ENCODE measurements around the gene CECR2.

The CECR2 gene

DNA sequence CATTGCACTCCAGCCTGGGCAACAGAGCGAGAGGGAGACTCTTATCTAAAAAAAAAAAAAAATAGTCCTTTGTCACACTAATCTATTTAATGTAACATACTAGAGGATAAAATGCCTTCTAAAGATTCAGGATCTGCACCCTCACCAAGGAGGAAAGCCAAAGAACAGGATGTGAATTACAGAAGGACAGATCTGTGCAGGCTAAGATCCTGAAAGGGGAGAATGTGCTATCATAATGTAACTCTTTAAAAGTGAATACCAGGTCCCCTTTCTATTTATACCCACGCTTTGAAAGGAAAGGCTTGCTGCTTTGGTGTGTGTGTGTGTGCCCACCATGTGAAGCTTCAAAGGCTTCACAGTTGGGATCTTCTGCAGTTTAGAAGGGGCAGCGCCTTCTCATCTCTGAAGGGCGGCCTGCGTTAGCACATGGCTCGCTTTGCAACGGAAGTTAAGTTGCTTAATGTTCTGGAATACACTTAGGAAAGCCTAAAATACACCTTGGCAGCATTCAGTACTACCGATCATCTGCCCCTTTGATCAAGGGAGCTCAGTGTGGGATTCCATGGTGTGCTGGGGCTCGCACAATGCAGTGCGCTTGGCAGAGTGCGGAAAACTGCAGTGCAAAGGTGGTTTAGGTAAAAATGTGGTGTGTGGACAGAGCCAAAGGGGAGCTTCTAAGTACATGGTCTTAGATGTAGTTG lies 6.8 kb downstream of the CECR2 start:
- H3K4me3 ChIP-seq (ENCODE audit: low read length): no peak overlapping the region
- TF ChIP-seq ZNF274 (IDR thresholded peaks at IDR 0.05; ENCODE audit: low read depth, low read length): no peak

DNA sequence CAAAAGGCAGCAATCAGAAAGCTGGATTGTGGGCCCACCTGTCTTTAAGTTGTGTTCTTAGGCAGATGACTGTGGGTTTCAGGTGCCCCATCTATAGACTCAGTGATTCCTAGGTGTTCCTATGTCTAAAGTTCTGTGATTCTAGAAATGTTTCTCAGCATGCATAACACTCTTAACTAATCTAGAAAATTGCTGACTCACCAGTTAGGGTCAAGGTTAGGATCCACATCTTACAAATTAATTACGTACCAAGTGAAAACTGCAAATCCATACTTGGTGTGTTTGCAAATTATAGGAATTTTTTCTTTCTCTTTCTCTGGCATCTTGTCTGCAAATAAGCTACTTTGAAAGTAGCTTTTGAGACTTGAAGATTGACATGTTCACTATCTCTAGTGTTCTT lies 7.7 kb downstream of the CECR2 start:
- H3K4me3 ChIP-seq (ENCODE audit: low read length): no peak overlapping the region
- TF ChIP-seq ZNF274 (IDR thresholded peaks at IDR 0.05; ENCODE audit: low read depth, low read length): no peak

DNA sequence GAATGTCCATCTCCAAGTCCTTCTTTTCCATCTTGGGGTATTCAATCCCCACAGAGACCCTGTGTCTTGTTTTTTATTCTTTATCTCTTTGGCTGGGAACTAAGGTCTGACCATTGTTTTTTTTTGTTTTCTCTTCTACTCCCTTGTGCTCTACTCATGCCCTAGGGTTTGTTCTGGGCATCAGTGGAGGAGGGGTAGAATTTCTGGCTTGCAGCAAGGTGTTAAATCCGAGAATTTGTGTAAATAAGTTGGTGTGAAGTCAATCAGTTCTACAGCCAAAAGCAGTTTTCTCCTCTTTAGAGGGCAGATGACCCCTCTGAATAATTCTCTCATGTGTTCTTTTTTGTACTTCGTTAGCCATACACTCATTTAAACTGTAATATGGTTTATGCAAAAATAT lies 10.7 kb downstream of the CECR2 start:
- no peak overlapping the region for H3K4me3 ChIP-seq (ENCODE audit: low read length)
- no peak for TF ChIP-seq ZNF274 (IDR thresholded peaks at IDR 0.05; ENCODE audit: low read depth, low read length)

DNA sequence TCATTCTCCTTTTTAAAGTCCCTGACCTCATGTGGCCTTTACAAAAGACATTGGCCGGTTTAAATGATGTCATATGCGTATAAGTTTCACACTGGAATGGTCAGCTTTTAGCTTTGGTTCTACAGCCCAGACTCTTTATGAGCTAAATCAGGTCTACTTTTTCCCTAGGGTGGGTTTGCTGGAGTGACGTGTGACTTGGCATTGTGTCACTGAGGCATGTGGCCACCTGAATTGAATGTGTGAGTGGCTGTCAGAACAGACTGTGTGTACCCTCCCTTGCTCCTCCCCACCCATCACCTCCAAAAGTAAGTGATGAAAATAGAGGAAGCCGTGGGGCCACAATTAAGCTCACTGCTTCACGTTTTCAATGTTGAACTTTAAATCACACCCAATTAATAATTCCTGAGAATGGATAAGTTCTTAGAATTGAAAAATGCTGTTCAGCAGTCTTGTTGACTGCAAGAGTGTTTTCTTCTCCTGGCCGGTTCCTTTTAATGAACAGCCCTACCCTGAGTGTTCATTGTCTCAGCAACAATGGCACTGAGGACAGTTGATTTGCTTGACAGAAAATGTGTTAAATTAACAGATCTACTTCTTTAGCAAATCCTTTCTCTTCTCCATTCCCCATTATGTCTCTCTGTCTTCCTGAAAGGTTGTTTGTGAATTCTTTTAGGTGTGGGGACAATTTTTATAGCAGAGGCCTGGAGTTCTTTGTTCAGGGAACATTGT lies 11.3 kb downstream of the CECR2 start:
- TF ChIP-seq ZNF274 (IDR thresholded peaks at IDR 0.05; ENCODE audit: low read depth, low read length): no peak
- H3K4me3 ChIP-seq (ENCODE audit: low read length): no peak overlapping the region

DNA sequence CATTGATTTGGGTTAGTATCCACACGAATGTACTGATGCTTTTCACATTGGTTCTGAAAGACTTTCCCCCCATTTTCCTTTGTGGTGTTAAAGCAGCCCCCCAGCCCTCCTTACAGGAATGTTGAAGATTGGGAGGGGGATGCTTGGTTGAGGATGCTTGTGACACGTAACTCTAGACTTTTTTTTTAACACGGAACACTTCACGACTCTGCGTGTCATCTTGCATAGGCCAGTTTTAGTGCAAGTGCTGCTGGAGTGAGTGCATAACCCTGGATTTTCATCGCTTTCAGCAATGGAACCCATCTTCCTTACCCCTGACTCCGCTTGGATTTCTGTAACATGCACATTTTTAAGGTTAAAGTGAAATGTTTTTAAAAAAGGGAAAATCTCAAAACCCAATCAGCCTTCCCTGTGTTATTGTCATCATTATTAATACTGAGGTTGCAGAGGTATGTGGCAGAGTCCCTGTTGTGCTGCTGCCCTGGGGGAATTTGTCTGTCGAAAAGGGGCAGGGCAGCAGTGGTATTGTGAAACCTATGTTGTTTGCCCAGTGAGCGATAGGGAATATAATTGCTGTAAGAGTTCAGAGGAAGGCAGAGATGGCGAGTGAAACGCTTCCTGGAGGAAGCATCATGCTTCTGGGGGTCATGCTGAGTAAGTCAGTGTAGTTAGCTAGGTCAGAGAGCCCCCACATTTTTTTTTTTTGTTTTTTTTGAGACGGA lies 12.1 kb downstream of the CECR2 start:
- no peak for TF ChIP-seq ZNF274 (IDR thresholded peaks at IDR 0.05; ENCODE audit: low read depth, low read length)
- H3K4me3 ChIP-seq (ENCODE audit: low read length): no peak overlapping the region

DNA sequence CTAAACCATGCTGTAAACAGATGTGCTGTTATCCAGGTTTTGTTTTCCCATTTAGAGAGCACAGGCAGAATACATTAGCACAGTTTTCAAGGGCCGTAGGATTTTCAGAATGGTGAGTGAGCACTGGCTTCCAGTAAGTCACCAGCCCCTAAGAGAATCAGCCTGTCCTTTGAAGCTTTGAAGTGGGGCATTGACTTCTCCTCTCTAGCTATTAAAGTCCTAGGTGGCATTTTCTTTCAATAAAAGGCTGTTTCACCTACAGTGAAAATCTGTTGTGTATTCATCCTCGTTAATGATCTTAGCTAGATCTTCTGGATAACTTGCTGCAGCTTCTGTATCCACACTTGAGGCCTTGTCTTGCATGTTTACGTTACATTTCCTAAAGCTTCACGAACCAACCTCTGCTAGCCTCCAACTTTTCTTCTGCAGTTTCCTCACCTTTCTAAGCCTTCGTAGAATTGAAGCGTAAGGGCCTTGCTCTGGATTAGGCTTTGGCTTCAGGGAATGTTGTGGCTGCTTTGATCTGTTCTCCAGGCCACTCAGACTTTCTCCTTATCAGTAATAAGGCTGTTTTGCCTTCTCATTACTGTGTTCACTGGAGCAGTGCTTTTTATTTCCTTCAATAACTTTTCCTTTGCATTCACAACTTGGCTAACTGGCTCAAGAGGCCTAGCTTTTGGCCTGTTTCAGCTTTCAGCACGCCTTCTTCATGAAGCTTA lies 15.5 kb downstream of the CECR2 start:
- no peak for TF ChIP-seq ZNF274 (IDR thresholded peaks at IDR 0.05; ENCODE audit: low read depth, low read length)
- H3K4me3 ChIP-seq (ENCODE audit: low read length): no peak overlapping the region

DNA sequence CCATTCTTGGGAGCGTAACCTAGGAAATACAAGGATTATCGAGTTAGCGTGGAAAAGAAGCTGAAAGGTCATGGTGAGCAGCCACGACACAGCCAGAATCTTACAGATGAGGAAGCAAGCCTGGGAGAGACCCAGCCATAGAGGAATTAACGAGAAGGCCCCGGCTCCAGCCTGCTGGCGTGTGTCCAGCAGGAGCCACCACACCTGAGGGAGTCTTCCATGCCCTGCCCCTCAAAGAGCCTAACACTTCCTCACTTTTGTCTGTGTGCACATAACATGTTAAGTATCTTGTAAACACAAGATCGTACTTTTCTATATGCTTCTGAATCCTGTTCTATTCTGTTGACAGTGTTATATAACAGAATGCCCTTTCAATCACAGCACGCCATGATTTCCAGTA lies 18.1 kb downstream of the CECR2 start:
- H3K4me3 ChIP-seq (ENCODE audit: low read length): no peak overlapping the region
- TF ChIP-seq ZNF274 (IDR thresholded peaks at IDR 0.05; ENCODE audit: low read depth, low read length): no peak

DNA sequence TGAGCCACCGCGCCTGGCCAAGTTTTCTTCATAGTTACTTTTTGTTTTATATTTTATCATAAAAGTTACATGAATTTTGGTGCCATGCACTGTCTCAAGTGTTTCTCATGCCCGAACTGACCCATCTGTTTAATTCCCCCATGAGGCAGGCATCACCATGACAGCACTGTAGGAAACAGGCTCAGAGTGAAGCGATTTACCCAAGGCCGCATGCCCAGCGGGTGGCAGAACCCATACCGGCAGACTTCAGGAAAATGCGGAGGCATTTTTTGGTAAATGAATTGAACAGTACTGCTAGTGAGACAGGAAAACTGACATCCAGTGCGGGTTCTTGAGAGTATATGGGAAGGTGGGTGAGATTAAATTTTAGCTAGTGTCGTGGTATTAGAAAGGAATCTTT lies 19.0 kb downstream of the CECR2 start:
- no peak for TF ChIP-seq ZNF274 (IDR thresholded peaks at IDR 0.05; ENCODE audit: low read depth, low read length)
- no peak overlapping the region for H3K4me3 ChIP-seq (ENCODE audit: low read length)

DNA sequence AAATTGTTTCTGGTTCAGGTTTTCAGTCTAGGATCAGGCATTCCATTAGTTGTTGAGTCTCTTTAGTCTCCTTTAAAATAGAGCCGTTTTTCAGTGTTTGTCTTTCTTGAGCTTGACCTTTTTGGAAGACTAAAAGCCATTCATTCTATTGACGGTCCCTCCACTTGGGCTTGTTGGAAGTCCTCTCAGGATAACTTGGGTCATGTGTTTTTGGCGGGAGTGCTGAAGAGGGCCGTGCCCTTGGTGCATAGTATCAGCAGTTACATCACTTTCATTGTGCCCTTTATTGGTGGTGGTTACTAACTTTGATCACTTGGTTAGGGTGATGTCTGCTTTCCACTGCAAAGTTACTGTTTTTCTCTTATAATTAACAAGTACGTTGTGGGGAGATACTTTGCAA lies 20.8 kb downstream of the CECR2 start:
- no peak overlapping the region for H3K4me3 ChIP-seq (ENCODE audit: low read length)
- TF ChIP-seq ZNF274 (IDR thresholded peaks at IDR 0.05; ENCODE audit: low read depth, low read length): no peak

DNA sequence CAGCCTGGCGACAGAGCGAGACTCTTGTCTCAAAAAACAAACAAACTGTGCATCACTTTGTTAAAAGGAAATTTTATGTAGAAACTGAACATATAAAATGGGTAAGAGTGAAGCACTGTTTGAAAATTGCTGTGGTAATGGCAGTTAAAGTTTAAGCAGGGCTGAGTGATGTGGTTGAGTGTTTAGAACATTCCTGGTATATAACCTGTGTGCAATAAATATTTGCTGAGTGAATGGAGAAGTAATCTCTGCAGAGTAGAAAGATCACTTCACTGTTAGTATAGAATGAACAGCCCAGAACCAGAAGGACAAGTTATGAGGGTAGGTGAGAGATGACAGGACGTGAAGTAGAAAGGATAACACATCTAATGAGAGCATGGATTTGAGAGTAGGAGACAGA lies 27.3 kb downstream of the CECR2 start:
- no peak for TF ChIP-seq ZNF274 (IDR thresholded peaks at IDR 0.05; ENCODE audit: low read depth, low read length)
- no peak overlapping the region for H3K4me3 ChIP-seq (ENCODE audit: low read length)

DNA sequence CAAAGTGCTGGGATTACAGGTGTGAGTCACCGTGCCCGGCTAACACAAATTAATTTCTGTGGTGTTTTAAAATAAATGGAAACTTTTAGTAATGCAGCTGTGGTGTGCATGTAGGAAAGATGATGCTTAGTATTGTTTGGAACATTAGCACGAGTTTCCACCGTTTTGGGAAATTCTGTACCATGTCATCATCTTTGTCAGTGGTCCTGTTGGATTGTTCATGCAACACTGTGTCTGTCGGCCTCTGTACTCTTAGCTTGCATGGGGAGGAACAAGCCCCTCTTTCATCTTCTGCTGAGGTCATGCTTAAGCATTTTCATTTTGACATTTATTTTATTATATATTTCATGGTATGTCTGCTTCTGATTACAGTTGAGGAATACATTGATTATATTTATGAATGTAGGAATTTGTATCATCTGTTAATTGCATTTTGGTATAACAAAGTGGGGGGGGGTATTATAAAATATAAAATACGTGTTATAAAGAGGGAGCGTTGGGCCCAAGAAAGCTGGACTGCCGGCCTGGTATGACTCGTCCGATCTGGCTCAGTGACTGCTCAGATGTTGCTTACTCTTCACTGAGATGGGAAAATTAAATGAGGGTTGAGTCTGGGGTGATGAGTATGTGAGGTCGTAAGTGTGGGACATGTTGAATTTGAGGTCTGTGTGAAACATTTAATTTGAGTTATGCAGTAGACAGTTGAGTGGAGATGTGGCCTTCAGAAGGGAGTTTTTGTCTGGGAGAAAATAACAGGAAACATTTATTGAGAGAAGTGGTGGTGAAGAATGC lies 28.7 kb downstream of the CECR2 start:
- TF ChIP-seq ZNF274 (IDR thresholded peaks at IDR 0.05; ENCODE audit: low read depth, low read length): no peak
- no peak overlapping the region for H3K4me3 ChIP-seq (ENCODE audit: low read length)

DNA sequence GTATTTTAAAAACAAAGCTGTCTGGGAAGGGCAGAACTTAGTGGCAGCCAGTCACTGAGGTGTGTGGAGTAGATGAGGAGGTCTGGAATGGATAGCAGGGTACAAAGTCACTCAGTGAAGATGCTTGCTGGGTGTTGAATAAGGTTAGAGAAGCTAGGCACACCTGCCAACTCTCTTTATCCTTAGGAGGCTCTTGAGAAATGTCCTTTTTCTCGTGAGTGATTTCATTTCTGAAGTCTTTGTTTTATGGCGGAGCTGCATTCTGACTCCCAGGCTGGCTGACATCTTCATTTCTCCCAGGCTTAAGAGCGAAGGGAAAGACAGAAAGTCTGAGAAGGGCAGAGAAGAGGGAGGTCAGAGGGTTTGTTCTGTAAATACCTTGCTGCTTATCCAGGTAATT lies 31.0 kb downstream of the CECR2 start:
- TF ChIP-seq ZNF274 (IDR thresholded peaks at IDR 0.05; ENCODE audit: low read depth, low read length): no peak
- no peak overlapping the region for H3K4me3 ChIP-seq (ENCODE audit: low read length)

DNA sequence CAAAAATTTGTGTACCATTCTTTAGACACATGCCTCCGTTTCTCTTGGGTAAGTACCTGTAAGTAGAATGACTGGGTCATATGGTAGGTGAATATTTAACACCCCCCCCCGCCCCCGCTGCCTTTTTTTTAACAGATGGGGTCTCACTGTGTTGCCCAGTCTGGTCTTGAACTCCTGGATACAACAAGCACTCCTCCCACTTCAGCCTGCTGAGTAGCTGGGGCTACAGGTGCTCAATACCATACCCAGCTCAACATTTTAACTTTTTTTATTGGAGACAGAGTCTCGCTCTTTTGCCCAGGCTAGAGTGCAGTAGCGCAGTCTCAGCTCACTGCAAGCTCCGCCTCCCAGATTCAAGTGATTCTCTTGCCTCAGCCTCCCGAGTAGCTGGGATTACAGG lies 32.5 kb downstream of the CECR2 start:
- no peak overlapping the region for H3K4me3 ChIP-seq (ENCODE audit: low read length)
- no peak for TF ChIP-seq ZNF274 (IDR thresholded peaks at IDR 0.05; ENCODE audit: low read depth, low read length)

DNA sequence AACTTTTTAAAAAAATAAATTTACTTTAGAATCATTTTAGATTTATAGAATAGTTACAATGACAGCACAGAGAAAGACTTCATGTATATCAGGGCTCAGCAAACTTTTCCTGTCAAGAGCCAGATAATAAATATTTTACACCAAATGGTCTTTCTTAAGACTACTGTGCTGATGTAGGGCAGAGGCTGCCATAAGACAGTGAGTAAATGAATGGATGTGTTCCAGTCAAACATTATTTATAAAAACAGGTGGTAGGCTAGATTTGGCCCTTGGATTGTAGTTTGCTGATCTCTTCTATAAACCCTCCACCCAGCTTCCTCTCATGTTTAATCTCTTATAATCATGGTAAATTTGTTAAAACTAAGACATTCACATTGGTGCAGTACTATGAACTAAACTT lies 33.0 kb downstream of the CECR2 start:
- no peak overlapping the region for H3K4me3 ChIP-seq (ENCODE audit: low read length)
- no peak for TF ChIP-seq ZNF274 (IDR thresholded peaks at IDR 0.05; ENCODE audit: low read depth, low read length)
